Right renal pelvis (tissue), 4 donors: ENCODE results near the gene RPS2. TPM values are rescaled to one million over a fixed set of nuclear protein-coding genes. Genes with fewer than 3 reads are reported as not detected.
A peak's percentile ranks its signal among the peaks of the same experiment; 100 is the strongest.
"Not testable (repeated sequence)": the region's sequence is repeated elsewhere in the genome, so short reads cannot be mapped to it uniquely, and the experiment has no call there.

ENCODE experiments used
- DNase-seq, 4 donors: peaks; one replicate each; pipeline ENCODE4 v3.0.0-alpha.2; 2013; ENCODE audit warnings: low read depth in 4 of 4, low spot score in 3 of 4, missing footprints in 1 of 4
- polyA plus RNA-seq, 4 donors: library from polyadenylated mRNA; unstranded; fragments of 120-200 nt; gene quantifications; one replicate each; pipeline ENCODE4 v1.2.1, GENCODE V29; 2013; ENCODE audit not compliant: insufficient read length in 4 of 4

The RPS2 gene
- polyA plus RNA-seq = 1,000 to 10,000 TPM; 1,839 to 2,451 (median 2,117) TPM

GRCh38 chr16:1964506-1965395 lies at the start of gene RPS2:
RPS2 (minus strand) TSS chr16:1964826; CDS start chr16:1964625, 201 bp downstream.
- DNase-seq = peak; percentile 93 to 98 (median 96)

GRCh38 chr16:2013527-2013926 lies 48.9 kb upstream of the RPS2 start:
- DNase-seq = no peak

- not testable (repeated sequence) for DNase-seq
Observed at GRCh38 chr16:2011726-2012125, 47.1 kb upstream of the RPS2 start.

GRCh38 chr16:2009791-2010510 lies 45.3 kb upstream of the RPS2 start, which contains the start of gene ZNF598:
ZNF598 (minus strand) TSS chr16:2009821.
- DNase-seq = peak in 2 of 4 donors; percentile 77 to 80

GRCh38 chr16:2009164-2009711 lies 44.6 kb upstream of the RPS2 start:
- DNase-seq = no peak

GRCh38 chr16:2008631-2009163 lies 44.1 kb upstream of the RPS2 start:
- no peak for DNase-seq

GRCh38 chr16:2008009-2008526 lies 43.4 kb upstream of the RPS2 start:
- DNase-seq = no peak

- DNase-seq = no peak
Observed at GRCh38 chr16:2007081-2007836, 42.6 kb upstream of the RPS2 start.

GRCh38 chr16:2006317-2006716 lies 41.7 kb upstream of the RPS2 start:
- DNase-seq = no peak

GRCh38 chr16:2005646-2006045 lies 41.0 kb upstream of the RPS2 start:
- no peak for DNase-seq

GRCh38 chr16:2004795-2005517 lies 40.3 kb upstream of the RPS2 start:
- DNase-seq = no peak

GRCh38 chr16:2003827-2004641 lies 39.4 kb upstream of the RPS2 start:
- peak in 2 of 4 donors; percentile 73 to 77 for DNase-seq

- no peak for DNase-seq
Observed at GRCh38 chr16:2003231-2003826, 38.7 kb upstream of the RPS2 start.

- DNase-seq = no peak
Observed at GRCh38 chr16:2002406-2003230, 38.0 kb upstream of the RPS2 start.

- DNase-seq = no peak
Observed at GRCh38 chr16:2001456-2002355, 37.1 kb upstream of the RPS2 start.

- no peak for DNase-seq
Observed at GRCh38 chr16:2001035-2001434, 36.4 kb upstream of the RPS2 start.
